Measurements from ENCODE around the gene CDH26.
A peak's percentile ranks its signal among the peaks of the same experiment; 100 is the strongest.

Gene CDH26

DNA sequence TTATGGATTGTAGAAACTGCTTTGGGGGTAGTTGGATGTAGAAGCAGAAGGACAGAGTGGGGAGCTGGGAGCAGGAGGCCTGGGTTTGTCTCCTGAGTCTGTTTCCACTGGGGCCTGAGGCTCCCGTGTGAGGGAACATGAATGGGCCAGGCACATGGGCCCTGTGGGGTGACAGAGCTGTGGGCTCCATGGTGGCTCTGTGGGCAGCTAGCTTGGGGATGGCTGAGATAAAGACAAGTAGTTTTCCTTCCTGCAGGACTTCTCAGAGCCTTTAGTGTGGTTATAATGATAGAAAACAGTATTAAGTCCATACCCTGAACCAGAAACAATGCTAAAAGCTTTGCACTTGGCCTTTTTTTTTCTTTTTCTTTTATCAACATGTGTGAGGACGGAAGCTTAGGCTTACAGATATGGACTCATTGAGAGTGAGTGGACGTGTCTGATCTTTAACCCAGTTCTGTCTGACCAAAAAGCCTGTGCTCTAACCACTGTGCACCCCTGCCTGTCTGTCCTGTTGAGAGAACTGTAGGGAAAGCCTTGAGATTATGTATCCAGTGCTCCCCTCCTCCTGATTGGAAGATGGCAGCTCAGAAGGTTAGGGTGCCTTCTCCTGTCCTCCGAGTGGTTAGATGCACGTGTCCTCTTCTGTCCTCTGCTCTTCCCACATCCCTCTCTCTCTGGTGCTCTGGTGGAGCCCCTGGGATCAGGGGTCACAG, 98.3 kb downstream of the CDH26 start:
- DNase-seq (ENCODE audit: extremely low spot score, insufficient read length, low read depth) (no peak), FAIRE-seq (no peak)

- peak; percentile 80 for FAIRE-seq
- DNase-seq (ENCODE audit: extremely low spot score, insufficient read length, low read depth): peak; percentile 42
These were observed 99.1 kb downstream of the CDH26 start for GRCh38 chr20:60057123-60057865.

DNA sequence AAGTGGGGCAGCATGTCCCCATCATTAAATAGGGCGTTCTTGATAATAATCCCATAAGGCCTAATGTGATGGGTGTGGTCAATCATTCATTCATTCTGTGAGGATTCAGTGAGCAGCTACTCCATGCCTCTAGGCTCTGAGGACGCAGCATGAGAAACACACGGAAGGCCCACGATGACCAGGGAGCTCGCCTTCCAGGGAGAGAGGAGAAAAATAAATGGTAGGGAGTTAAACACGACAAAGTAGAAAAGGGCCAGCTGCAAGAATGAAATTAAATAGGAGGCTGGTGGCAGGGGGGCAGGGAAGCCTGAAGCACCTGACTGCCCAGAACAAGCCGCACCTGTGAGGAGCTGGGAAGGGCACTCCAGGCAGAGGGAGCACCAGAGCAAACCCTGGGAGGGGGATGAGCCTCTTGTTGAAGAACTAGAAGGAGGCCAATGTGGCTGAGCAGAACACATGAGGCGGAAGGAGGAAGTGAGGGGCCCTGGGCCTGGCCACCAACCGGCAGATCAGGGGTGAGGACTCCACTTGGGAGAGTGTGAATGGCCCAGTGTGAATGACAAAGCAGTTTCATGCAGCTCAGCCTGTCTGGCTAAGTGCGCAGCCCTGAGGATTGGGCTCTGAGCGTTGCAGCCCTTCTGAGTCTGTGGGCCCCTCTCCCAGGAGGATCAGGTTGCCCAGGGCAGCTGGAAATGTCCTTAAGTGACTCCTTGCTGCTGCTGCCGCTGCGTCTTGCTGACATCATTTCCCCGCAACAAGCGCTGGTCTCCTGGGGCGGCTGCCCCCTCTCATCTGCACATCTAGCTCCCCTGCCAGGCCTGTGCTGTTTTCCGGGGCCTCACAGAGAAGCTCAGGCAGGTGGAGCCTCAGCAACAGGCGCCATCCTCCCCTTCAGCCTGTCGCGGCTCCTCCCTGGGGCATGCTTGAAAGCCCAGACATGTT, 99.9 kb downstream of the CDH26 start:
- FAIRE-seq: no peak
- DNase-seq (ENCODE audit: extremely low spot score, insufficient read length, low read depth): no peak

DNA sequence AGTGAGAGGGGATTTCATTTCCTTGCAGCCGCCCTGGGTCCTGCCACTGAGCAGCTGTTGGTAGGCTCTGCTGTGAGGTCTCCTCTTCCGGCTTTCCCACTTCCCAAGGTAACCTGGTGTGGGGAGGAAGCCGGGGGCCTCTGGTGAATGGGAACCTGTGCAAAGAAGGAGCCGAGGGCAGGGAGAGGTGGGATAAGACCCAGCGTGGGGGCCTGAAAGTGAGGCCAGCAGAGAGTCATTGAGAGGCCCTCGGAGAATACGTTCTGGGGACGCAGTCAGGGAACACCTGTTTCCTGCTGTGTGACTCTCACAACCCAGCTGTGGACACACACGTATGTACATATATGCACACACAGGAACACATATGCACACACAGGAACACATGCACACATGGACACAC, 100.7 kb downstream of the CDH26 start:
- no peak for DNase-seq (ENCODE audit: extremely low spot score, insufficient read length, low read depth)
- no peak for FAIRE-seq

- DNase-seq (ENCODE audit: extremely low spot score, insufficient read length, low read depth): no peak
These were observed 101.9 kb downstream of the CDH26 start for GRCh38 chr20:60060006-60060557.

DNA sequence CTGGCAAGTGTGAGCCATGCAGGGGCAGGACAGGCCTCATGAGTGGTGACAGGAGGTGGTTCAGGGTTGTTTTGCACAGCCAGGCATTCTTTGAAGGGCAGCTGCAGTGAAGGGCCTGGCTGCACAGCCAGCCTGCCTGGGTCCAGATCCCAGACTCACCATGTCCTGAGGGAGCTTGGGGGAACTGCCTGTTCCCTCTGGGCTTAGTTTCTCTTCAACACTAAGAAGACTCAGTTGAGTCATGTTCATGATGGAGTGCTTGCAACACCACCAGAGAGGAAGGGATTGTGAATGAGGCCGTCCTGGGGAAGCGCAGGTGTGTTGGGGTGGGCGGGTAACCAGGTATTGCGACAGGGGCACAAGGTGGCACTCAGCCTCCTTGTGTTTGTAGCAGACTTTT, 102.4 kb downstream of the CDH26 start:
- DNase-seq (ENCODE audit: extremely low spot score, insufficient read length, low read depth): no peak
- FAIRE-seq: no peak

More at GRCh38 chr20:60060006-60060557, 101.9 kb downstream of the CDH26 start:
- FAIRE-seq: no peak

DNA sequence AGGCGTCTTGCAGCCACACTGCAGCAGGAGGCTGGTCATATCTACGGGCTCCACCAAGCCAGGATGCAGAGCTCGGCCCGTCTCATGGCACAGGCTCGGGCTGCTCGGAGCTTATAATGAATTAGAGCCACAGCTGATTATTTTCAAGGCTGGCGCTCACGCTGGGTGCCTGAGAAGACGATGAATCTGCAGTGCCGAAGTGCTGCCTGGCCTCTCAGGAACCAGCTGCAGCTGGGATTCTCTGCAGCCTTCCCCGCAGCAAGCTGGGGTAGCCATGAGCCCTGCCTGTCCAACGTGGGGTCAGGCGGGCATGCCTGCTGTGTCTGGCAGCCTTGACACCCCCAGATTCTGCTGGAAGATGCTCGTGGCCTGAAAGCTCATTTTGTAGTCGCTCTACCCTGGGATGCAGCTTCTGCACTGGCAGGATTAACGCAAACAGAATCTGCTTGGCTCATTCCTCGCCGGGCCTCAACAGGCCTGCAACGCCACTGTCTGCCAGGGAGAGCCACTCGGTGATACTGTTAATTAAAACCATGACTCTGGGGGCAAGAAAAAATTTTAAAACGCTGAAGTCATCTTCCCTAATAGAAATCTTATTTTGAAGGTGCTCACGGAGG, 104.3 kb downstream of the CDH26 start:
- FAIRE-seq: no peak
- DNase-seq (ENCODE audit: extremely low spot score, insufficient read length, low read depth): no peak

- no peak for DNase-seq (ENCODE audit: extremely low spot score, insufficient read length, low read depth)
- FAIRE-seq: no peak
These were observed 104.8 kb downstream of the CDH26 start for GRCh38 chr20:60063048-60063451.

- DNase-seq (ENCODE audit: extremely low spot score, insufficient read length, low read depth): no peak
- no peak for FAIRE-seq
These were observed 105.6 kb downstream of the CDH26 start for GRCh38 chr20:60063739-60064380.
